Ishikawa (cell line): ENCODE measurements around the gene ANXA7.

Experiments
- CEBPB ChIP-seq: IDR thresholded peaks from 2 replicates; pipeline ENCODE4 v1.6.1; 2012
- CREB1 ChIP-seq: IDR thresholded peaks from 2 replicates; pipeline ENCODE4 v1.6.1; 2012; ENCODE audit warnings: low read depth
- EGR1 ChIP-seq: IDR thresholded peaks from 2 replicates; pipeline ENCODE4 v1.6.1; 2012
- EP300 ChIP-seq: IDR thresholded peaks from 2 replicates; pipeline ENCODE4 v1.6.1; 2012; ENCODE audit warnings: borderline replicate concordance
- FOXM1 ChIP-seq: IDR thresholded peaks from 2 replicates; pipeline ENCODE4 v1.6.1; 2012; ENCODE audit warnings: low read depth, borderline replicate concordance
- MAX ChIP-seq: IDR thresholded peaks from 2 replicates; pipeline ENCODE4 v1.6.1; 2012
- NFIC ChIP-seq: IDR thresholded peaks from 2 replicates; pipeline ENCODE4 v1.6.1; 2012
- RAD21 ChIP-seq: IDR thresholded peaks from 2 replicates; pipeline ENCODE4 v1.6.1; 2012; ENCODE audit warnings: low read depth
- TAF1 ChIP-seq: IDR thresholded peaks from 2 replicates; pipeline ENCODE4 v1.6.1; 2012; ENCODE audit warnings: low read depth, mild to moderate bottlenecking
- TCF12 ChIP-seq: IDR thresholded peaks from 2 replicates; pipeline ENCODE4 v1.6.1; 2012; ENCODE audit warnings: low read depth
- TEAD4 ChIP-seq: IDR thresholded peaks from 2 replicates; pipeline ENCODE4 v1.6.1; 2012
- YY1 ChIP-seq: IDR thresholded peaks from 2 replicates; pipeline ENCODE4 v1.6.1; 2012; ENCODE audit warnings: low read depth
- ZBTB7A ChIP-seq: IDR thresholded peaks from 2 replicates; pipeline ENCODE4 v1.6.1; 2012; ENCODE audit warnings: low read depth
- TF ChIP-seq, protein P1 (sequence below): IDR thresholded peaks from 2 replicates; pipeline ENCODE4 v1.6.1; 2012
- TF ChIP-seq, protein P2 (sequence below): IDR thresholded peaks from 2 replicates; pipeline ENCODE4 v1.6.1; 2012; ENCODE audit warnings: low read depth, mild to moderate bottlenecking

Gene ANXA7

DNA sequence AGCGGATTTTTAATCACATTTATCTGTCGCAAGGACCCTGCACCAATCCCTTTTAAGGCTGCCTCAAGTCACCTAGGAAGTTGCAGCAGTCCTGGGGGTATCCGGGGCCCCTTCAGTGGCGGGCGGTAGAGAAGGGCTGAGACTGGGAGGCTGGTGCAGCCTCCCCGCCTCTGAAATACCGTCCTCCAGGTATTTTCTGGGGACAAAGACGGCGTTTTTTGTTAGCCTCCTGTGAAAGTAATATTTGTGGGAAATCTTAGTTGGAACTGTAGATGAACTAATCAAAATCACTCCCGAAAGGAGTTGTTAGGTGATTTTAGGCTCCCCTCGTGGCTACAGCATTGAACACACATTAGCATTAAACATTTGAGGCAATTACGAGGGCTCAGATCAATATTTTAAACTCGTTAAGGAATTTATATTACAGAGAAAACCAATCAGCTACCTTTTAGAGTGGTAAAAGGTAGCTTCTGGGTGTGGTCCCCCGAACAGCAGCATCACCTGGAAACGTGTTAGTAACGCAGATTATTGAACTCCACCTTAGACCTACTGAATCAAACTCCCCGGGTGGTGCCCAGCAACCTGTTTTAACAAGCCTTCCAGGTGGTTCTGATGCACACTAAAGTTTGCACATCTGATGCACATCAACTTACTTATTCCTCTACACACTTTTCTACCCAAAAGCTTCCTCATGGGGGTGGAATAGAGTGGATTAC is 530 bp upstream of the ANXA7 start:
- TF ChIP-seq, protein P1, sequence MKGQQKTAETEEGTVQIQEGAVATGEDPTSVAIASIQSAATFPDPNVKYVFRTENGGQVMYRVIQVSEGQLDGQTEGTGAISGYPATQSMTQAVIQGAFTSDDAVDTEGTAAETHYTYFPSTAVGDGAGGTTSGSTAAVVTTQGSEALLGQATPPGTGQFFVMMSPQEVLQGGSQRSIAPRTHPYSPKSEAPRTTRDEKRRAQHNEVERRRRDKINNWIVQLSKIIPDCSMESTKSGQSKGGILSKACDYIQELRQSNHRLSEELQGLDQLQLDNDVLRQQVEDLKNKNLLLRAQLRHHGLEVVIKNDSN: no peak
- TF ChIP-seq MAX: no peak; the same call in 1 of the 2 replicates
- TF ChIP-seq EP300: no peak
- no peak for TF ChIP-seq RAD21
- no peak for TF ChIP-seq YY1
- TF ChIP-seq TAF1: no peak
- no peak; the same call in 1 of the 2 replicates for TF ChIP-seq TCF12
- no peak; the same call in 1 of the 2 replicates for TF ChIP-seq CEBPB

- no peak; the same call in 1 of the 2 replicates for TF ChIP-seq TAF1
- TF ChIP-seq NFIC: peak; percentile 15; the same call in 1 of the 2 replicates
These were observed 740 bp downstream of the ANXA7 start for GRCh38 chr10:73413108-73413527.

DNA sequence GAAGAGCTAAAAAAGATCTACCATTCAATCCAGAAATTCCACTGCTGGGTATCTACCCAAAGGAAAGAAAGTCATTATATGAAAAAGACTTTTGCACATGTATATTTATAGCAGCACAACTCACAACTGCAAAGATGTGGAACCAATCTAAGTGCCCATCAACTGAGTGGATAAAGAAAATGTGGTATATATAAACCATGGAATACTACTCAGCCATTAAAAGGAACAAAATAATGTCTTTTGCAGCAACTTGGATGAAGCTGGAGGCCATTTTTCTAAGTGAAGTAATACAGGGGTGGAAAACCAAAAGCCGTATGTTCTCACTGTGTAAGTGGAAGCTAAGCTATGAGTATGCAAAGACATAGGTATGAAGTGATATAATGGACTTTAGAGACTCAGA is 3.0 kb downstream of the ANXA7 start:
- no peak for TF ChIP-seq CEBPB
- no peak for TF ChIP-seq TEAD4
- TF ChIP-seq, protein P1: no peak
- TF ChIP-seq, protein P2, sequence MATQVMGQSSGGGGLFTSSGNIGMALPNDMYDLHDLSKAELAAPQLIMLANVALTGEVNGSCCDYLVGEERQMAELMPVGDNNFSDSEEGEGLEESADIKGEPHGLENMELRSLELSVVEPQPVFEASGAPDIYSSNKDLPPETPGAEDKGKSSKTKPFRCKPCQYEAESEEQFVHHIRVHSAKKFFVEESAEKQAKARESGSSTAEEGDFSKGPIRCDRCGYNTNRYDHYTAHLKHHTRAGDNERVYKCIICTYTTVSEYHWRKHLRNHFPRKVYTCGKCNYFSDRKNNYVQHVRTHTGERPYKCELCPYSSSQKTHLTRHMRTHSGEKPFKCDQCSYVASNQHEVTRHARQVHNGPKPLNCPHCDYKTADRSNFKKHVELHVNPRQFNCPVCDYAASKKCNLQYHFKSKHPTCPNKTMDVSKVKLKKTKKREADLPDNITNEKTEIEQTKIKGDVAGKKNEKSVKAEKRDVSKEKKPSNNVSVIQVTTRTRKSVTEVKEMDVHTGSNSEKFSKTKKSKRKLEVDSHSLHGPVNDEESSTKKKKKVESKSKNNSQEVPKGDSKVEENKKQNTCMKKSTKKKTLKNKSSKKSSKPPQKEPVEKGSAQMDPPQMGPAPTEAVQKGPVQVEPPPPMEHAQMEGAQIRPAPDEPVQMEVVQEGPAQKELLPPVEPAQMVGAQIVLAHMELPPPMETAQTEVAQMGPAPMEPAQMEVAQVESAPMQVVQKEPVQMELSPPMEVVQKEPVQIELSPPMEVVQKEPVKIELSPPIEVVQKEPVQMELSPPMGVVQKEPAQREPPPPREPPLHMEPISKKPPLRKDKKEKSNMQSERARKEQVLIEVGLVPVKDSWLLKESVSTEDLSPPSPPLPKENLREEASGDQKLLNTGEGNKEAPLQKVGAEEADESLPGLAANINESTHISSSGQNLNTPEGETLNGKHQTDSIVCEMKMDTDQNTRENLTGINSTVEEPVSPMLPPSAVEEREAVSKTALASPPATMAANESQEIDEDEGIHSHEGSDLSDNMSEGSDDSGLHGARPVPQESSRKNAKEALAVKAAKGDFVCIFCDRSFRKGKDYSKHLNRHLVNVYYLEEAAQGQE: no peak

GRCh38 chr10:73408978-73409521 is 4.8 kb downstream of the ANXA7 start:
- TF ChIP-seq, protein P1: no peak
- no peak for TF ChIP-seq TCF12
- no peak for TF ChIP-seq RAD21
- TF ChIP-seq EP300: no peak
- no peak for TF ChIP-seq CREB1
- no peak for TF ChIP-seq YY1
- no peak for TF ChIP-seq CEBPB
- no peak for TF ChIP-seq TAF1
- TF ChIP-seq, protein P2: no peak
- TF ChIP-seq ZBTB7A: no peak
- TF ChIP-seq EGR1: no peak
- no peak for TF ChIP-seq TEAD4
- no peak for TF ChIP-seq FOXM1
- TF ChIP-seq MAX: no peak
- no peak for TF ChIP-seq NFIC

- no peak for TF ChIP-seq EGR1
- no peak for TF ChIP-seq ZBTB7A
- TF ChIP-seq FOXM1: no peak
- no peak for TF ChIP-seq YY1
- TF ChIP-seq TAF1: no peak
- no peak for TF ChIP-seq NFIC
- TF ChIP-seq, protein P2: no peak
- TF ChIP-seq EP300: no peak
- TF ChIP-seq, protein P1: no peak
These were observed 5.8 kb downstream of the ANXA7 start for GRCh38 chr10:73408061-73408460.
